Activated T-helper 2 cell treated with anti-CD3 and anti-CD28 coated beads, Interferon-gamma antibody, Interleukin-2, Interleukin-4, amounts not matched to agents 10 μg/mL and 5 μg/mL and 100 μg/mL, durations not matched to agents 14 hours and 24 hours and 36 hours (primary cell): ENCODE results near the gene RAP1GAP2. TPM values are rescaled to one million over a fixed set of nuclear protein-coding genes. Genes with fewer than 3 reads are reported as not detected.

Experiments used
- DNase-seq: peaks from one replicate; pipeline ENCODE4 v3.0.0; 2021; ENCODE audit warnings: low spot score
- H3K27ac Mint-ChIP-seq: one replicate; pipeline ENCODE4 v1.8.0; 2021; ENCODE audit warnings: mixed read lengths
- H3K27me3 Mint-ChIP-seq: one replicate; pipeline ENCODE4 v1.8.0; 2021; ENCODE audit warnings: low read depth, mixed read lengths
- H3K36me3 Mint-ChIP-seq: one replicate; pipeline ENCODE4 v1.8.0; 2021; ENCODE audit warnings: low read depth, mixed read lengths
- H3K4me1 Mint-ChIP-seq: one replicate; pipeline ENCODE4 v1.8.0; 2021; ENCODE audit warnings: low read depth, mixed read lengths
- H3K4me3 Mint-ChIP-seq: one replicate; pipeline ENCODE4 v1.8.0; 2021; ENCODE audit warnings: low read depth, mild to moderate bottlenecking, moderate library complexity, mixed read lengths
- H3K9me3 Mint-ChIP-seq: one replicate; pipeline ENCODE4 v1.8.0; 2021; ENCODE audit warnings: mixed read lengths
- intact Hi-C: fragments of 100-400 bp; cut with micrococcal nuclease; formaldehyde crosslinking; loops from one replicate; pipeline ENCODE4 v1.15.1; 2023
- total RNA-seq: library from RNA; stranded (reverse); gene quantifications from 2 replicates; pipeline ENCODE4 v1.2.3, GENCODE V29; 2022

Gene RAP1GAP2
- total RNA-seq, 1 donor from 2014 or later: 0.46 TPM

- Mint-ChIP-seq H3K4me1 (no peaks in the 10 kb centered on the region), H3K4me3 (no peak overlapping the region), H3K36me3 (no peaks in the 10 kb centered on the region), H3K27me3 (no peaks in the 10 kb centered on the region), H3K27ac (no peak overlapping the region), H3K9me3 (no peaks in the 10 kb centered on the region)
- no peak for DNase-seq
- intact Hi-C loops: no loop called here
These were observed 75.0 kb downstream of the RAP1GAP2 start for GRCh38 chr17:2871205-2871604.

GRCh38 chr17:2871720-2872119 lies 75.5 kb downstream of the RAP1GAP2 start:
- no peak for DNase-seq
- no peaks in the 10 kb centered on the region for H3K27me3 Mint-ChIP-seq
- H3K4me1 Mint-ChIP-seq: no peaks in the 10 kb centered on the region
- no peaks in the 10 kb centered on the region for H3K36me3 Mint-ChIP-seq
- intact Hi-C loops: no loop called here
- no peak overlapping the region for H3K4me3 Mint-ChIP-seq
- no peak overlapping the region for H3K27ac Mint-ChIP-seq
- no peaks in the 10 kb centered on the region for H3K9me3 Mint-ChIP-seq

GRCh38 chr17:2872282-2872681 lies 76.0 kb downstream of the RAP1GAP2 start:
- no peak overlapping the region for H3K4me3 Mint-ChIP-seq
- H3K27me3 Mint-ChIP-seq: no peaks in the 10 kb centered on the region
- H3K27ac Mint-ChIP-seq: no peak overlapping the region
- H3K9me3 Mint-ChIP-seq: no peaks in the 10 kb centered on the region
- H3K4me1 Mint-ChIP-seq: no peaks in the 10 kb centered on the region
- H3K36me3 Mint-ChIP-seq: no peaks in the 10 kb centered on the region
- DNase-seq: no peak
- intact Hi-C loops: no loop called here

- H3K27ac Mint-ChIP-seq: no peak overlapping the region
- H3K36me3 Mint-ChIP-seq: no peaks in the 10 kb centered on the region
- H3K4me1 Mint-ChIP-seq: no peaks in the 10 kb centered on the region
- H3K27me3 Mint-ChIP-seq: no peaks in the 10 kb centered on the region
- no peaks in the 10 kb centered on the region for H3K9me3 Mint-ChIP-seq
- H3K4me3 Mint-ChIP-seq: no peak overlapping the region
- no peak for DNase-seq
- intact Hi-C loops: no loop called here
These were observed 78.0 kb downstream of the RAP1GAP2 start for GRCh38 chr17:2874189-2874686.

- H3K4me1 Mint-ChIP-seq: no peaks in the 10 kb centered on the region
- intact Hi-C loops: no loop called here
- H3K4me3 Mint-ChIP-seq: no peak overlapping the region
- no peaks in the 10 kb centered on the region for H3K36me3 Mint-ChIP-seq
- no peak for DNase-seq
- H3K9me3 Mint-ChIP-seq: no peaks in the 10 kb centered on the region
- no peaks in the 10 kb centered on the region for H3K27me3 Mint-ChIP-seq
- H3K27ac Mint-ChIP-seq: no peak overlapping the region
These were observed 79.4 kb downstream of the RAP1GAP2 start for GRCh38 chr17:2875608-2876007.

GRCh38 chr17:2876467-2876866 lies 80.2 kb downstream of the RAP1GAP2 start:
- Mint-ChIP-seq H3K9me3 (no peaks in the 10 kb centered on the region), H3K27ac (no peak overlapping the region), H3K27me3 (no peaks in the 10 kb centered on the region), H3K4me3 (no peak overlapping the region), H3K4me1 (no peaks in the 10 kb centered on the region), H3K36me3 (no peaks in the 10 kb centered on the region)
- intact Hi-C loops: no loop called here
- no peak for DNase-seq

GRCh38 chr17:2878751-2879254 lies 82.6 kb downstream of the RAP1GAP2 start:
- Mint-ChIP-seq H3K9me3 (no peaks in the 10 kb centered on the region), H3K27ac (no peak overlapping the region), H3K36me3 (no peaks in the 10 kb centered on the region), H3K4me3 (no peak overlapping the region), H3K27me3 (no peaks in the 10 kb centered on the region), H3K4me1 (no peaks in the 10 kb centered on the region)
- intact Hi-C loops: no loop called here
- no peak for DNase-seq

GRCh38 chr17:2880050-2880449 lies 83.8 kb downstream of the RAP1GAP2 start:
- no peaks in the 10 kb centered on the region for H3K27me3 Mint-ChIP-seq
- no peak overlapping the region for H3K27ac Mint-ChIP-seq
- DNase-seq: no peak
- H3K9me3 Mint-ChIP-seq: no peaks in the 10 kb centered on the region
- H3K4me3 Mint-ChIP-seq: no peak overlapping the region
- H3K36me3 Mint-ChIP-seq: no peaks in the 10 kb centered on the region
- H3K4me1 Mint-ChIP-seq: no peaks in the 10 kb centered on the region
- intact Hi-C loops: no loop called here

GRCh38 chr17:2881295-2881694 lies 85.1 kb downstream of the RAP1GAP2 start:
- Mint-ChIP-seq H3K27ac (no peak overlapping the region), H3K4me1 (no peaks in the 10 kb centered on the region), H3K4me3 (no peak overlapping the region), H3K36me3 (no peaks in the 10 kb centered on the region), H3K27me3 (no peaks in the 10 kb centered on the region), H3K9me3 (no peaks in the 10 kb centered on the region)
- no peak for DNase-seq
- intact Hi-C loops: no loop called here

GRCh38 chr17:2883544-2884213 lies 87.4 kb downstream of the RAP1GAP2 start:
- DNase-seq: no peak
- Mint-ChIP-seq H3K4me1 (no peaks in the 10 kb centered on the region), H3K27ac (no peak overlapping the region), H3K4me3 (no peak overlapping the region), H3K27me3 (no peaks in the 10 kb centered on the region), H3K36me3 (no peaks in the 10 kb centered on the region), H3K9me3 (no peaks in the 10 kb centered on the region)
- intact Hi-C loops: no loop called here

- no peaks in the 10 kb centered on the region for H3K9me3 Mint-ChIP-seq
- H3K36me3 Mint-ChIP-seq: no peaks in the 10 kb centered on the region
These were observed 89.5 kb downstream of the RAP1GAP2 start for GRCh38 chr17:2885733-2886132.

GRCh38 chr17:2888326-2888725 lies 92.1 kb downstream of the RAP1GAP2 start:
- Mint-ChIP-seq H3K27ac (no peak overlapping the region), H3K27me3 (no peaks in the 10 kb centered on the region), H3K4me3 (no peak overlapping the region), H3K4me1 (no peaks in the 10 kb centered on the region), H3K9me3 (no peaks in the 10 kb centered on the region), H3K36me3 (no peaks in the 10 kb centered on the region)
- intact Hi-C loops: no loop called here
- no peak for DNase-seq

More at GRCh38 chr17:2885733-2886132, 89.5 kb downstream of the RAP1GAP2 start:
- DNase-seq: no peak
- no peaks in the 10 kb centered on the region for H3K27me3 Mint-ChIP-seq
- H3K4me3 Mint-ChIP-seq: no peak overlapping the region
- H3K4me1 Mint-ChIP-seq: no peaks in the 10 kb centered on the region
- intact Hi-C loops: no loop called here
- H3K27ac Mint-ChIP-seq: no peak overlapping the region

- Mint-ChIP-seq H3K9me3 (no peaks in the 10 kb centered on the region), H3K36me3 (no peaks in the 10 kb centered on the region), H3K4me1 (no peaks in the 10 kb centered on the region), H3K27ac (no peak overlapping the region), H3K27me3 (no peaks in the 10 kb centered on the region), H3K4me3 (no peak overlapping the region)
- DNase-seq: no peak
- intact Hi-C loops: no loop called here
These were observed 93.0 kb downstream of the RAP1GAP2 start for GRCh38 chr17:2889256-2889655.
